Measurements from ENCODE around the gene TGFB2. TPM values are rescaled to one million over a fixed set of nuclear protein-coding genes. Genes with fewer than 3 reads are reported as not detected.
A peak's percentile ranks its signal among the peaks of the same experiment; 100 is the strongest.

Gene TGFB2
- total and polyA plus RNA-seq, 2 donors: 5.1 to 32.8 TPM

DNA sequence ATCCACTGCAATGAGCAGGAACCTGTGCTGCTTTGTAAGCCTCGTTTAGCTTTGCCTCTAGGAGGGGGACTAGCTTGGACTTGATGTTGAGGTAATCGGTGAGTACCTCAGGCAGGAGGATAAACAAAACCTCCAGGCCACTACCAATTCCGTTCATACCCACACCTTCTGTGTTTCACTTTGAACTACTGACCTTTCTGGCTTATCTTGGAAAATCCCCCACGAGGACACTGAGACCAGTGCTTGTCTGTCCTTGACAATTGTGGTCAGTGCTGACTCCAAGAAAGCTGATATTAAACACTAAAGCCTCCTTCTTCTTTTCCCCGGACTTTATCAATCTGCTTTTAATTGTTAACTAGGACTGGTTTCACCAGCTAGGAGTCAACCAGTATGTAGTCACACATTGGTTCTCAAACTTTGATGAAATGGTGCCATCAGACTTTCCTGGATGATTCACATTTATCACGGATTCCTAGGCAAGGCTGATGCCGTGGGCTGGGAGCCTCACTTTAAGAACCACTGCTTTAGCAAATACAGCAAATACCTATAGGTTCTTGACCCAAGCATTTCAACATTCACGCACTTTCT, 52.7 kb downstream of the TGFB2 start:
- Histone ChIP-seq H3K4me3 (ENCODE audit: low read depth, low read length) (no peak overlapping the region), H3K27ac (ENCODE audit: low read depth) (no peak overlapping the region), H3K36me3 (ENCODE audit: insufficient read depth) (no peaks in the 10 kb centered on the region), H3K4me1 (ENCODE audit: insufficient read depth) (no peaks in the 10 kb centered on the region)
- no peak for DNase-seq (ENCODE audit: extremely low spot score)
- 73% methylated on average over 8 of the region's 8 CpGs for WGBS

DNA sequence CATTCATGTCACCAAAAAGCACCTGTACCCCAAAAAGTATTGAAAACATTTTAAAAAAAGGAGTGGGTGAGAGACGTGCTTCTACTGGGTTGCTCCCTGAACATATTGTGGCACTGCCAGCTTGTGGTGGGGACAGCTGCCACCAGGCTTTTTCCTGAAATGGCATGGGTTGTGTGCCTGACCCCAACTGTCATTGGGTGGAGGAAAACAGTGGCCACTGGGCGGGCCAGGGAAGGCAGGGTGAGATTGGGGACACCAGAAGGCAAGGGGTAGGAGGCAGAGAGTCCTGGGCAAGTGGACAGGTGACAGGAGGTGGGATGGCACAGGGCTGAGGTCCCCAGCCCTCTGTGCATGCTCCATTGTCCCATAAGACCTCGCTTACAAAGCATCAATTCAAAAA, 55.5 kb downstream of the TGFB2 start:
- WGBS: 95% methylated on average over 3 of the region's 3 CpGs
- H3K27ac ChIP-seq (ENCODE audit: low read depth): no peak overlapping the region
- no peaks in the 10 kb centered on the region for H3K36me3 ChIP-seq (ENCODE audit: insufficient read depth)
- H3K4me1 ChIP-seq (ENCODE audit: insufficient read depth): no peaks in the 10 kb centered on the region
- H3K4me3 ChIP-seq (ENCODE audit: low read depth, low read length): no peak overlapping the region
- DNase-seq (ENCODE audit: extremely low spot score): no peak

GRCh38 chr1:218401441-218401997, 56.4 kb downstream of the TGFB2 start:
- no peaks in the 10 kb centered on the region for H3K4me1 ChIP-seq (ENCODE audit: insufficient read depth)
- H3K36me3 ChIP-seq (ENCODE audit: insufficient read depth): no peaks in the 10 kb centered on the region
- 73% methylated on average over 12 of the region's 12 CpGs for whole genome bisulfite sequencing
- no peak overlapping the region for H3K4me3 ChIP-seq (ENCODE audit: low read depth, low read length)
- no peak for DNase-seq (ENCODE audit: extremely low spot score)
- no peak overlapping the region for H3K27ac ChIP-seq (ENCODE audit: low read depth)

DNA sequence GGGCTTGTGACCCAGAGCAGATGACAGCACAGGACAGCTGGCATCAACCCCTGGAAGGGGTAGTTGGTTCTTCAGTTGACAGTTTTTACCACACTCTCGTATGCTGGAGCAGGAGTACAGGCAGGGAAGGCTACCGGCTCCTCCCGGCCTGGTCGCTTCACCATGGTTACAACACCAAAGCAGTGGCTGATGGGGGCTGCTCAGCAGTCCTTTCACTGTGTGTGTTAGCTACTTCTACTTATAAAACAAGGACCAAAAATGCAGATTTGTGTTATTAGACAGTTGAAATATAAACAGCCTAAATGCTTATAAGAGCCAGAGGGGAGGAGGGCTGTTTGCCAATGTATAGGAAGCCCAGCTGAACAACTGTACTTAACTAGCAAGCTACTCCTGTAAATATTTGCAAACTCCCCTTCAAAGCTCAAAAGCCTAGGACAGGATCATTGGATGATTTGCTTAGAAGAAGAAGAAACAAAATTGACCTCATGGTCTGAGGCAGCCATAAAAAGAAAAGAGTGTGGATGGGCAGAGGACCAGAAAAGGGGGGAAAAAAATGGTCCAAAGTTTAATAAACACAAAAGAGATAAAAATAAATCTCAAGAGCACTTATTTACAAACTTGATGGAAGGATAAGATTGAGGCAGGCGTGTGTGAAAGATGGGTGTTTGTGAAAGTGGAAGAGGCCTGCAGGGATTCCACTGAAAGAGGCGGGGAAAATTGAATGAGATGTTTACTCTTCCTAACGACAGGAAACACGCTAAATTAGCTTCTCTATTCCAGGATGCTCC, 57.1 kb downstream of the TGFB2 start:
- no peaks in the 10 kb centered on the region for H3K36me3 ChIP-seq (ENCODE audit: insufficient read depth)
- 31% methylated on average over 8 of the region's 8 CpGs for WGBS
- peak; percentile 31 for DNase-seq (ENCODE audit: extremely low spot score)
- no peak overlapping the region for H3K4me3 ChIP-seq (ENCODE audit: low read depth, low read length)
- no peak overlapping the region for H3K27ac ChIP-seq (ENCODE audit: low read depth)
- H3K4me1 ChIP-seq (ENCODE audit: insufficient read depth): no peaks in the 10 kb centered on the region

DNA sequence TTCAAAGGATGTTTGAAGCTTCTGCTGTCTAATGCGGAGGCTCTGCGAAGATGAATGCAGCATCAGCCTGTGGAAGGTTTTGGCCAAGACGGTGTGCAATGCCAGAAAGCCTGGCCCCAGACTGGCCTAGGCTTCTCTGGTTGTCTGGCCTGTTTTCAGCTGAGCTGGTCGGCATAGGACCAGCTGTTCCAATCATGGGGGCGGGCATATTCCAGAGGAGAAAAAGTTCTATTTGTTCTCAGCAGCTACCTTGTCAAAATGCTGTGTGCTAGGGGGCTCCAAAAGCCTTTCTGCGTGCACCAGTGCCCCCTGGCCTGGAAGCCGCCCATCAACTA, 57.6 kb downstream of the TGFB2 start:
- Histone ChIP-seq H3K4me1 (ENCODE audit: insufficient read depth) (no peaks in the 10 kb centered on the region), H3K27ac (ENCODE audit: low read depth) (no peak overlapping the region), H3K4me3 (ENCODE audit: low read depth, low read length) (no peak overlapping the region), H3K36me3 (ENCODE audit: insufficient read depth) (no peaks in the 10 kb centered on the region)
- 52% methylated on average over 7 of the region's 7 CpGs for WGBS
- no peak for DNase-seq (ENCODE audit: extremely low spot score)

DNA sequence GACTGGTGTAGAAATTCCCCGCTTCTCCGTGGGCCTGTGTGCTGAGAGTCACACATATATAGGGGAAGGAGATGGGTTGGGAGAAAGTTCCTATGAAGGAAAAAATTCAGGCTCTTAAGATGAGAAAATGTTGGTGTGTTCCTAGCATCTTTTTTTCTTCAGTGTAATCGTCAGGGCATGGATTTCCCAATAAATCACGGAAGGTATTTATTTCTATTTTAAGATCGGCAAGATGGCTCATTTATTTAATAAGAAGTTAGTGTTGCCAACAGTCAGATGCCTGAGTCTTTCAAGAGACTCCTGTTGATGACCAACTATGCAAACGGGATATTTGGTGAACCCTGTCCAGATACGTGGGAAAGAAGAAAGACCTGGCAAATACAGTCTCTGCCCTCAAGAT, 58.2 kb downstream of the TGFB2 start:
- H3K4me3 ChIP-seq (ENCODE audit: low read depth, low read length): no peak overlapping the region
- 60% methylated on average over 7 of the region's 7 CpGs for WGBS
- no peak overlapping the region for H3K27ac ChIP-seq (ENCODE audit: low read depth)
- H3K36me3 ChIP-seq (ENCODE audit: insufficient read depth): no peaks in the 10 kb centered on the region
- H3K4me1 ChIP-seq (ENCODE audit: insufficient read depth): no peaks in the 10 kb centered on the region
- no peak for DNase-seq (ENCODE audit: extremely low spot score)

DNA sequence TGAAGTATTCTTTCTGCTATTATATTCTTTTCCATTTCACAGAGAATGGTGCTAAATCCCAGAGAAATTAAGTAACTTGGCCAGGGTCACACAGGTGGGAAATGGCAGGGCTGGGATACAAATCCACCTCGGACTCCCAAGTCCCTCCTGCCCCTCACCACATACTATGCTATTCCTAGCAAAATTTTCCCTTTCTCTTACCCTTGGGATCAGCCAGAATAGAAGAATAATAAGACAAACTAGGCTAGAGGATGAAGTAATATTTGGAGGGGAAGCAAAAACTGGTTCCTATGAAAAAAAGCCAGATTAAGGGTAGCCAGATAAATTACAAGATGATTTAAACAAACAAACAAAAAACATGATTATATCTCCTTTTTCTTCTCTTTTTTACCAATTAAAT, 62.5 kb downstream of the TGFB2 start:
- H3K4me1 ChIP-seq (ENCODE audit: insufficient read depth): no peaks in the 10 kb centered on the region
- no peak for DNase-seq (ENCODE audit: extremely low spot score)
- WGBS: 90% methylated on average over 1 of the region's 1 CpG
- no peak overlapping the region for H3K27ac ChIP-seq (ENCODE audit: low read depth)
- no peaks in the 10 kb centered on the region for H3K36me3 ChIP-seq (ENCODE audit: insufficient read depth)
- H3K4me3 ChIP-seq (ENCODE audit: low read depth, low read length): no peak overlapping the region

- Histone ChIP-seq H3K4me3 (ENCODE audit: low read depth, low read length) (no peak overlapping the region), H3K36me3 (ENCODE audit: insufficient read depth) (no peaks in the 10 kb centered on the region), H3K4me1 (ENCODE audit: insufficient read depth) (no peaks in the 10 kb centered on the region), H3K27ac (ENCODE audit: low read depth) (no peak overlapping the region)
- 97% methylated on average over 6 of the region's 6 CpGs for WGBS
- DNase-seq (ENCODE audit: extremely low spot score): no peak
Observed at GRCh38 chr1:218408135-218408534, 63.0 kb downstream of the TGFB2 start.

DNA sequence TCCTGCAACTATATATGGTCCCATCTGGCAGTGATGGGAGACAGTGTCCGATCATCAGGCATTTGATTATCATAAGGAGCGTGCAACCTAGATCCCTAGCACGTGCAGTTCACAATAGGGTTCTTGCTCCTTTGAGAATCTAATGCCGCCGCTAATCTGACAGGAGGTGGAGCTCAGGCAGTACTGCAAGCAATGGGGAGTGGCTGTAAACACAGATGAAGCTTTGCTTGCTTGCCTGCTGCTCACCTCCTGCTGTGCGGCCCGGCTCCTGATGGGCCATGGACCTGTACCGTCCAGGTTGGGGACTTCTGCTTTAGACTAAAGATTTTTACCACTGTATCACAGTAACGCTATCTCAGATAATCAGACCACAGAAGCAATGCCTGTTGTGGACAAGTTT, 63.8 kb downstream of the TGFB2 start:
- Histone ChIP-seq H3K4me3 (ENCODE audit: low read depth, low read length) (no peak overlapping the region), H3K27ac (ENCODE audit: low read depth) (no peak overlapping the region), H3K36me3 (ENCODE audit: insufficient read depth) (no peaks in the 10 kb centered on the region), H3K4me1 (ENCODE audit: insufficient read depth) (no peaks in the 10 kb centered on the region)
- WGBS: 83% methylated on average over 9 of the region's 9 CpGs
- no peak for DNase-seq (ENCODE audit: extremely low spot score)

GRCh38 chr1:218409946-218410510, 64.9 kb downstream of the TGFB2 start:
- no peaks in the 10 kb centered on the region for H3K36me3 ChIP-seq (ENCODE audit: insufficient read depth)
- H3K4me3 ChIP-seq (ENCODE audit: low read depth, low read length): no peak overlapping the region
- H3K4me1 ChIP-seq (ENCODE audit: insufficient read depth): no peaks in the 10 kb centered on the region
- DNase-seq (ENCODE audit: extremely low spot score): no peak
- H3K27ac ChIP-seq (ENCODE audit: low read depth): no peak overlapping the region
- WGBS: 88% methylated on average over 8 of the region's 8 CpGs

DNA sequence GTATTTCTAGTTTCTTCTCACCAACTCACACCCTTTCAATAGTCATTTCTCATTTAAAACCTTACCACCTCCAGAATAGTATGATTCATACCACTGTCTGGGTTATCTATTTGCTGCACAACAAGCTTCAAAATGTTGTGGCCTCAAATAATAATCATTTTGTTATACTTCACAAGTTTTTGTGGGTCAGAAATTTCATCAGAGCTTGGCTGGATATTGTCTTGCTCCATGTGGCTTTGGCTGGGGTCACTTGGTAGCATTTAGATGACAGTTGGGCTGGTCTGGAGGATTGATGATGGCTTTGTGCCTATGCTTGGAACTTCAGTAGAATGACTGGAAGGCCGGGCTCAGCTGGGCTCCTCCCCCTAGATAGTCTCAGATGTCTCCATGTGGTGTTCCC, 66.0 kb downstream of the TGFB2 start:
- 87% methylated on average over 1 of the region's 1 CpG for WGBS
- no peak overlapping the region for H3K27ac ChIP-seq (ENCODE audit: low read depth)
- no peaks in the 10 kb centered on the region for H3K4me1 ChIP-seq (ENCODE audit: insufficient read depth)
- DNase-seq (ENCODE audit: extremely low spot score): no peak
- H3K4me3 ChIP-seq (ENCODE audit: low read depth, low read length): no peak overlapping the region
- H3K36me3 ChIP-seq (ENCODE audit: insufficient read depth): no peaks in the 10 kb centered on the region

- WGBS: 88% methylated on average over 7 of the region's 7 CpGs
- Histone ChIP-seq H3K36me3 (ENCODE audit: insufficient read depth) (no peaks in the 10 kb centered on the region), H3K4me3 (ENCODE audit: low read depth, low read length) (no peak overlapping the region), H3K27ac (ENCODE audit: low read depth) (no peak overlapping the region), H3K4me1 (ENCODE audit: insufficient read depth) (no peaks in the 10 kb centered on the region)
- no peak for DNase-seq (ENCODE audit: extremely low spot score)
Observed at GRCh38 chr1:218412171-218412570, 67.0 kb downstream of the TGFB2 start.

- DNase-seq (ENCODE audit: extremely low spot score): no peak
- Histone ChIP-seq H3K27ac (ENCODE audit: low read depth) (no peak overlapping the region), H3K4me1 (ENCODE audit: insufficient read depth) (no peaks in the 10 kb centered on the region), H3K4me3 (ENCODE audit: low read depth, low read length) (no peak overlapping the region), H3K36me3 (ENCODE audit: insufficient read depth) (no peaks in the 10 kb centered on the region)
- 96% methylated on average over 10 of the region's 10 CpGs for WGBS
Observed at GRCh38 chr1:218413179-218413578, 68.0 kb downstream of the TGFB2 start.

DNA sequence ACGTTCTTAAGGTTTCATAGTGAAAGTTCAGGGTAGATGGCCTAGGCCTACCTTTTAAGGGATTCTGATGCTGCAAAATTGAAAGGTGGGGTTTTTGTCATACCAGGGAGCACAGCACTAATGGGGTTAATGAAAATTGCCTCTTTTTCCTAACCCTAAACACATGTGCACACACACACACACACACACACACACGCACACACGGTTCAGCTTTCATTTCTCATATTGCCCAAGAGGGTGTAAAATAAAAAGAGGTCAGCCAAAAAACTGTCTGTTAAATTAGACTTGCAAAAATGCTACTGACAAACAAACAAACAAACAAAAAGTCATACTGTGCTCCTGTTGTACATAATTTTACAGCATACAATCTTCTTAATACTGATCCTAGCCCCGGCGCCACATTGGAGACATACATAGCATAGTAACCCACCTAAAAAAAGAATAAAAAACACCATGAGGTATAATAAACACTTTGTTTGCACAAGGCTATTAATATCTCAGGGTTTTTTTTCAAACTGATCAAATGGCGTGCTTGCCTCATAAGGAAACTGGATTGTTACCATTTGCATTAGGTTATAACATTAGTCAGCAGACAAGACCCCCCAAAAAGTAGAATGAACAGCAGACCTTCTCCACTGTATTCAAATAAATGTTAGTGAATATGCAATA, 69.1 kb downstream of the TGFB2 start:
- 92% methylated on average over 6 of the region's 6 CpGs for WGBS
- Histone ChIP-seq H3K27ac (ENCODE audit: low read depth) (no peak overlapping the region), H3K36me3 (ENCODE audit: insufficient read depth) (no peaks in the 10 kb centered on the region), H3K4me3 (ENCODE audit: low read depth, low read length) (no peak overlapping the region), H3K4me1 (ENCODE audit: insufficient read depth) (no peaks in the 10 kb centered on the region)
- no peak for DNase-seq (ENCODE audit: extremely low spot score)

Measured in urinary bladder (tissue), 4 donors.